Activated T-cell treated with anti-CD3 and anti-CD28 coated beads, Interleukin-2, amount 50 U/mL, for 24 hours (primary cell): ENCODE results near the gene MYH4.

Experiments
- DNase-seq: peaks from one replicate; pipeline ENCODE4 v3.0.0-alpha.2; 2020
- H3K27ac Mint-ChIP-seq: 2 replicates; pipeline ENCODE4 v1.8.0; 2020; ENCODE audit warnings: mild to moderate bottlenecking, mixed read lengths
- H3K27me3 Mint-ChIP-seq: 2 replicates; pipeline ENCODE4 v1.8.0; 2020; ENCODE audit warnings: mixed read lengths
- H3K36me3 Mint-ChIP-seq: 2 replicates; pipeline ENCODE4 v1.8.0; 2020; ENCODE audit warnings: low read depth, mixed read lengths
- H3K4me1 Mint-ChIP-seq: 2 replicates; pipeline ENCODE4 v1.8.0; 2020; ENCODE audit warnings: low read depth, mixed read lengths
- H3K4me3 Mint-ChIP-seq: 2 replicates; pipeline ENCODE4 v1.8.0; 2020; ENCODE audit warnings: mild to moderate bottlenecking, moderate library complexity, mixed read lengths
- H3K9me3 Mint-ChIP-seq: 2 replicates; pipeline ENCODE4 v1.8.0; 2020; ENCODE audit warnings: mixed read lengths

MYH4 gene

DNA sequence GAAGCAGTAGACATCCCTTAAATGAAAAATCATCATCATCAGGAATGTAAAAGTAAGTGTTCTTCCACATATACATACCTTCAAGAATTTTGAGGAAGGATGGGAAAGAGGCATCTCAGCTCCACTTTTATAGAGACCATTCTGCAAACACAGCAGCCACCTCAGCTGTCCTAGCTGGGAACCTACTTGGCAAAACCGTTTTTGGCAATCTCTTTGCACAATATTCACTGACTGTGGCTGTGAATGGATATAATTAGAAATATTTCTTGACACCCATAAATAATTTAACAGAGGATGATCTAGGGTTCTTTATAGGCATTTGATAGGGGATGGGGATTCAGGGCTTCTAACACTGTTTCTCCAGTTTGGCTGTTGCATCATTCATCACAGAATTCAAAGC lies at the start of gene MYH4:
TSS of gene MYH4 (minus strand) at position 101 of the 400 bp plus-strand sequence. CDS start 2,814 bp downstream, outside the sequence.
- no peaks in the 10 kb centered on the region for H3K36me3 Mint-ChIP-seq
- H3K27ac Mint-ChIP-seq, result no peak within 1 kb of the TSS
- no peaks in the 10 kb centered on the region for H3K4me1 Mint-ChIP-seq
- H3K9me3 Mint-ChIP-seq, result peaks cover under 1% of the 10 kb centered on the region
- no peak within 1 kb of the TSS for H3K4me3 Mint-ChIP-seq
- H3K27me3 Mint-ChIP-seq, result peaks cover under 1% of the 10 kb centered on the region
- DNase-seq, result no peak

DNA sequence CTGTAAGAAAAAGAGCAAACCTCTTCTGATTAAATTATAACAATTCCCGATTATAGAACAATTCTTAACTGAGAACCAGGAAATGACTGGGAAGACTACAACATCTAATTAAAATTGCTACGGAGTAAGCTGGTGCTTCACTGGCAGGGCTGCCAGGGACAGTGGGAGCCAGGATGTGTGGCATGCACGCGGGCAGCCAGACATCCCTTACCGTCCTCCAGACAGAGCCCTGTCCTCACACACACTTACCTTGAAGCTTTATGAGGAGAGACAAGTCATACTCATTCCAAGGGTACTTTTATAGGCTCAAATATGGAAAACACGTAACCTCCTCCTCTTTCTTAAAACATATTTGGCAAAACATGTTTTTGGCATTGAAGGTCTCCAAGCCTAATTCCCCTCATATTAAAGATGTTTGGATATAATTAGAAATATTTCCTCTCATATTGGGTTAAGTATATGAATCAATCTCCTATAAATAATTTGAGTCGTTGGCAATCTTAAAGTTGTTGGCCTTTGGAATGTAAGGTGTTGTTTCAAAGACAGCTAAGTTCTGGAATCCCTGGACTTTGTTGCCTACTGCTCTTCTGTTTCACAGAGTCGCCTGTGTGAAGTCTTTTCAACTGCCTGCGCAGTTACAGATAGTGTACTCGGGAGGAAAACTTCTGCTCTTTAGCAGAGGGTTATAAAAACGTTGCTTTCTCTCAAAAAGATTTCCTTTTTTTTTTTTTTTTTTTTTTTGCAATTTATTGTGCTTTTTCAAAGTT lies 49.1 kb upstream of the MYH4 start, which contains the start of gene MYH1:
TSS of gene MYH1 (minus strand) at position 272 of the 767 bp plus-strand sequence. CDS start 1,900 bp downstream, outside the sequence.
- no peaks in the 10 kb centered on the region for H3K9me3 Mint-ChIP-seq
- no peaks in the 10 kb centered on the region for H3K36me3 Mint-ChIP-seq
- no peak for DNase-seq
- H3K27ac Mint-ChIP-seq, result no peak within 1 kb of the TSS
- no peaks in the 10 kb centered on the region for H3K4me1 Mint-ChIP-seq
- H3K27me3 Mint-ChIP-seq, result peaks cover 5% of the 10 kb centered on the region
- H3K4me3 Mint-ChIP-seq, result no peak within 1 kb of the TSS

- Mint-ChIP-seq H3K27me3 (peaks cover 5% of the 10 kb centered on the region), H3K9me3 (no peaks in the 10 kb centered on the region), H3K4me3 (no peak overlapping the region), H3K27ac (no peak overlapping the region), H3K36me3 (no peaks in the 10 kb centered on the region), H3K4me1 (no peaks in the 10 kb centered on the region)
- no peak for DNase-seq
Observed at GRCh38 chr17:10516638-10517037, 47.3 kb upstream of the MYH4 start.

GRCh38 chr17:10516065-10516464 lies 46.7 kb upstream of the MYH4 start:
- no peaks in the 10 kb centered on the region for H3K9me3 Mint-ChIP-seq
- H3K27ac Mint-ChIP-seq, result no peak overlapping the region
- no peaks in the 10 kb centered on the region for H3K36me3 Mint-ChIP-seq
- H3K4me1 Mint-ChIP-seq, result no peaks in the 10 kb centered on the region
- H3K27me3 Mint-ChIP-seq, result peaks cover 5% of the 10 kb centered on the region
- DNase-seq, result no peak
- H3K4me3 Mint-ChIP-seq, result no peak overlapping the region

DNA sequence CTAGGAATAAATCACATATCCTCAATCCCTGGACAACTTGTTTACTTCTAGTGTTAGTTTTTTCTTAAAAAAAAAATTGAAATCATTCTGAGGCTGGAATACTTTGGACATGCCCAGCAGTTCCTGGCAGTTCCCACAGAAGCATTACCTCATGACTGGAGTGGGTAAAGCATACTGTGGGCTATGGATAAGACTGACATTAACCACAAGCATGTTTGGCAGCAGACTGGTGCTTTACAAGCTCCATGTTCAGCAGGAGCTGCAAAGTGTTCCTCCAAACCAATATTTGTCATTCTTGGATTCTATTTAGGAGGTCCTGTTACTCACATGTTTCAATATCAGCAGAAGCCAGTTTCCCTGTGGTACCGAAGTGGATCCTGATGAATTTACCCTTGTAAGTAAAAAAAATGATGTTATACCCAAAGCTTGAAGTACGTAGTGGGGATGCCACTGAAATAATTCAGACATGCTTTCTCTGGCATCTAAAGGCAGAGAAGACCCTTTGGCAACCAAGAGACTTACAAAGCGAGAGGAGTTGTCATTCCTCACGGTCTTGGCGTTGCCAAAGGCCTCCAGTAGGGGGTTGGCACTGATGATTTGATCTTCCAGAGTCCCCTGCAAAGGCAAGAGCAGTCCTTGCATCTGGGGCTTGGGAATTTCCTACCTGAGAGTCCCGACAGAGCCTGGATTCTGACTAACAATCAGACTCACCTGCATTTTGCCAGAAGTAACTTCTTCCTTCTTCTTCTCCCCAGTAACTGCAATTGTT lies 44.1 kb upstream of the MYH4 start:
- H3K4me3 Mint-ChIP-seq, result no peak overlapping the region
- H3K36me3 Mint-ChIP-seq, result no peaks in the 10 kb centered on the region
- no peak overlapping the region for H3K27ac Mint-ChIP-seq
- DNase-seq, result no peak
- peaks cover 5% of the 10 kb centered on the region for H3K27me3 Mint-ChIP-seq
- no peaks in the 10 kb centered on the region for H3K4me1 Mint-ChIP-seq
- H3K9me3 Mint-ChIP-seq, result no peaks in the 10 kb centered on the region

DNA sequence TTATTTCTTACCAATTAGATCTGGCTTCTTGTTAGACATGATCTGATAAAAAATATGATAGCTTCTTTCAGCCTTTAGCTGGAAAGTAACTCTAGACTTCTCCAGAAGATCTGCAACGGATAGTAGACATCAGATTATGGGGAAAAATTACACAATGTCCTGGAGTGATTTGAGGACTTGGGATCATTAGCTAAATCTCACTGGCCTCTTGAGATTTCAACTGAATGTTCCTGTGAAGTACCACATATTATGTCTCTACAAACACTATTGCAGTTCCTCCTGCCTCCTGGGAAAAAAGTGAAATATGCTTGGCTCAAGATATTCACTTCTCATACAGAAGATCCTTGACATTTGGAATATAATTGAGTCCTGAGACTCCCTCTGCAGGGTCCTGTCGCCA lies 43.5 kb upstream of the MYH4 start:
- no peak overlapping the region for H3K27ac Mint-ChIP-seq
- H3K4me3 Mint-ChIP-seq, result no peak overlapping the region
- no peaks in the 10 kb centered on the region for H3K36me3 Mint-ChIP-seq

GRCh38 chr17:10499950-10500349 lies 30.6 kb upstream of the MYH4 start:
- Mint-ChIP-seq H3K36me3 (no peaks in the 10 kb centered on the region), H3K27me3 (peaks cover 2% of the 10 kb centered on the region), H3K4me1 (no peaks in the 10 kb centered on the region), H3K4me3 (no peak overlapping the region), H3K9me3 (no peaks in the 10 kb centered on the region), H3K27ac (no peak overlapping the region)
- no peak for DNase-seq

More for the DNA sequence above, 43.5 kb upstream of the MYH4 start:
- DNase-seq, result no peak
- Mint-ChIP-seq H3K27me3 (peaks cover 7% of the 10 kb centered on the region), H3K4me1 (no peaks in the 10 kb centered on the region), H3K9me3 (no peaks in the 10 kb centered on the region)

DNA sequence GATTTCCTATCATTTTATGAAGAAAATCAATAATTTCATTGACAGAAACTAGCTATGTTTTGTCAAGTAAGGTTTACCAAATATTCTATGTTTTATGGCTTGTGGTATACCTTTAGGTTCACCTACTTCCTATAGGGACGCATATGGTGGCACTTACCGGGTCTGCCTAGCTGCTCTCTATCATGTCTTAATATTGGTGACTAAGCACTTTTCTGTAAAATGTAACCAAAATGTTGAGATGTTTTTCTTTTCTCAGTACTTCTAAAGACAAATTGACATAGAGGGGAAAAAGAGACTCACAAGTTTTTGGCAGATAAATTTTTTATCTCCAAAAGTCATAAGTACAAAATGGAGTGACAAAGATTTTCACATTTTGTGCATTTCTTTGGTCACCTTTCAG lies 22.6 kb upstream of the MYH4 start:
- no peaks in the 10 kb centered on the region for H3K36me3 Mint-ChIP-seq
- no peak for DNase-seq
- no peak overlapping the region for H3K27ac Mint-ChIP-seq
- no peaks in the 10 kb centered on the region for H3K4me1 Mint-ChIP-seq
- H3K9me3 Mint-ChIP-seq, result peaks cover 28% of the 10 kb centered on the region
- H3K27me3 Mint-ChIP-seq, result peaks cover 2% of the 10 kb centered on the region
- H3K4me3 Mint-ChIP-seq, result no peak overlapping the region

GRCh38 chr17:10482252-10482651 lies 12.9 kb upstream of the MYH4 start:
- Mint-ChIP-seq H3K27me3 (no peaks in the 10 kb centered on the region), H3K36me3 (no peaks in the 10 kb centered on the region), H3K4me1 (no peaks in the 10 kb centered on the region), H3K4me3 (no peak overlapping the region), H3K9me3 (peaks cover 30% of the 10 kb centered on the region), H3K27ac (no peak overlapping the region)
- DNase-seq, result no peak

- Mint-ChIP-seq H3K27ac (no peak overlapping the region), H3K36me3 (no peaks in the 10 kb centered on the region), H3K4me1 (no peaks in the 10 kb centered on the region), H3K9me3 (peaks cover 4% of the 10 kb centered on the region), H3K4me3 (no peak overlapping the region), H3K27me3 (no peaks in the 10 kb centered on the region)
- DNase-seq, result no peak
Observed at GRCh38 chr17:10477701-10478100, 8.3 kb upstream of the MYH4 start.

DNA sequence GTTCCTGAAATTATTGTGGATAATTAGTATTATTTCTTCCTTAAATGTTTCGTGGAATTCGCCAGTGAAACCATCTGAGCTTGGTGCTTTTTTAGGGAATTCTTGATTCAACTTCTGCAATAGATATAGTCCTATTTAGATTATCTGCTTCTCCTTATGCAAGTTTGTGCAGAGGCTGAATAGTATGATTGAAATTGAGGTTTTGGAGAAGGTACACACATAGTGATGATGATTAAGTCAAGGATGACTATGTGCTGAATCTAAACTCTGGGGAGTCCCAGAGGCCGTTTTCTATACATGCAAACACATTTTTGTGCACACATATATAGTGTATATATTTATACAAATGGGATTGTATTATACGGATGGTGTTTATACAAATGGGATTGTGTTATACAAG lies 5.2 kb upstream of the MYH4 start:
- Mint-ChIP-seq H3K27me3 (no peaks in the 10 kb centered on the region), H3K27ac (no peak overlapping the region), H3K4me3 (no peak overlapping the region), H3K36me3 (no peaks in the 10 kb centered on the region), H3K4me1 (no peaks in the 10 kb centered on the region), H3K9me3 (no peaks in the 10 kb centered on the region)
- DNase-seq, result no peak

GRCh38 chr17:10471858-10472257 lies 2.5 kb upstream of the MYH4 start:
- no peaks in the 10 kb centered on the region for H3K27me3 Mint-ChIP-seq
- no peak for DNase-seq
- H3K9me3 Mint-ChIP-seq, result no peaks in the 10 kb centered on the region
- no peaks in the 10 kb centered on the region for H3K36me3 Mint-ChIP-seq
- no peak overlapping the region for H3K27ac Mint-ChIP-seq
- H3K4me3 Mint-ChIP-seq, result no peak overlapping the region
- H3K4me1 Mint-ChIP-seq, result no peaks in the 10 kb centered on the region

- DNase-seq, result no peak
- no peaks in the 10 kb centered on the region for H3K4me1 Mint-ChIP-seq
- H3K9me3 Mint-ChIP-seq, result peaks cover 5% of the 10 kb centered on the region
- no peak overlapping the region for H3K27ac Mint-ChIP-seq
- H3K4me3 Mint-ChIP-seq, result no peak overlapping the region
- peaks cover 12% of the 10 kb centered on the region for H3K27me3 Mint-ChIP-seq
- no peaks in the 10 kb centered on the region for H3K36me3 Mint-ChIP-seq
Observed at GRCh38 chr17:10463402-10463801, 6.0 kb downstream of the MYH4 start.

DNA sequence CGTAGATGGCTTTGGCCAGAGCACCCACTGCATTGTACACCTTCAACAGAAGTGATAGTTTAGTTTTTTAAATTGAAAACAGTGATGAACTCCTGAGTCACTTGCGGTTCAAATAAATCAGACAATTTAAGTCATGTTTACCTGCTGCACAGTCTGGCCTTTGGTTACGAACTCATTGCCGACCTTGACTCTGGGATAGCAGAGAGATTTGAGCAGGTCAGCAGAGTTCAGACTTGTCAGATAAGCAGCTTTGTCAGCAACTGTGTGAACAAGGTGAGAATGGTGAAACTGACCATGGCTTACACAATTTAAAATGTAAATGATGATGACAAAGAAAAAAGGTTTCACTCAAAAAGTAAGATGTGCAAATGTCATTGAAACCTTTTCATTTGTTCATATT lies 9.3 kb downstream of the MYH4 start:
- peaks cover 14% of the 10 kb centered on the region for H3K27me3 Mint-ChIP-seq
- no peak for DNase-seq
- H3K4me3 Mint-ChIP-seq, result no peak overlapping the region
- peaks cover 5% of the 10 kb centered on the region for H3K9me3 Mint-ChIP-seq
- H3K4me1 Mint-ChIP-seq, result no peaks in the 10 kb centered on the region
- no peaks in the 10 kb centered on the region for H3K36me3 Mint-ChIP-seq
- H3K27ac Mint-ChIP-seq, result no peak overlapping the region

- Mint-ChIP-seq H3K4me3 (no peak overlapping the region), H3K4me1 (no peaks in the 10 kb centered on the region), H3K27me3 (peaks cover 10% of the 10 kb centered on the region), H3K27ac (no peak overlapping the region), H3K9me3 (no peaks in the 10 kb centered on the region), H3K36me3 (no peaks in the 10 kb centered on the region)
- DNase-seq, result no peak
Observed at GRCh38 chr17:10458701-10459100, 10.7 kb downstream of the MYH4 start.
